HG02623 (cell line): Measurements from ENCODE around the gene ARHGAP1.

Experiments
- ATAC-seq: cut with Tn5 transposase; IDR thresholded peaks from one replicate; pipeline ENCODE4 v1.9.1; 2021; ENCODE audit warnings: moderate library complexity; ENCODE audit not compliant: unreplicated experiment

The ARHGAP1 gene

DNA sequence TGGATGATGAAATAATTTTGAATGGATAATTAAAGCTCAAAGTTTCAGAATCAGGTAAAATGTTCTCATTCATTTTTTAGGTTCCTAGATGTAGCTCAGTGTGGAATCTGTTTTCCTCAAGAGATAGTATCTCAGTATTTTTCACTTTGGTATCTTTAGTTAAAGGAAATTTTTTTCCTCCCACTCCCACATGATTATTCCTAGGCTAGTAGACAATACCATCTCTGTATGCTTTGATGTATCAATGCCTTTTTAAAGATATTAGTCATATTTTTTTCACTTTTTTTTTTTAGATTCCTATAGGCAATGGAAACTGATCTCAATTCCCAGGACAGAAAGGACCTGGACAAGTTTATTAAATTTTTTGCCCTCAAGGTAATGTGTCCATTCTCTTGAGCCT, 56.4 kb downstream of the ARHGAP1 start:
- ATAC-seq = no peak

DNA sequence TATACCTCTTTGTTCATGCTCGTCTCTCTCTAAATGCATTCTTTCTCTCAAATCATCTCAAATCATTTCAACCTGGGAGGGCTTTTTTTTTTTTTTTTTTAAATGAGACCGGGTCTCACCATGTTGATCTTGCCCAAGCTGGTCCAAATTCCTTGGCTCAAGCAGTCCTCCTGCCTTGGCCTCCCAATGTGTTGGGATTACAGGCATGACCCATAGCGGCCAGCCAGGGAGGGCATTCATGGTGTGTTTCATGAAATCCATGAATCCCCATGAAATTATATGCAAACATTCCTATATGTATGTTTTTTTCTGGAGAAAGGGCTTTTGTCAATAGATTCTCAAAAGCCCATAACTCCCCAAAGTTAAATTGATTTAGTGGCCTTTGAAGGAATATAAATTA, 56.9 kb downstream of the ARHGAP1 start:
- no peak for ATAC-seq

DNA sequence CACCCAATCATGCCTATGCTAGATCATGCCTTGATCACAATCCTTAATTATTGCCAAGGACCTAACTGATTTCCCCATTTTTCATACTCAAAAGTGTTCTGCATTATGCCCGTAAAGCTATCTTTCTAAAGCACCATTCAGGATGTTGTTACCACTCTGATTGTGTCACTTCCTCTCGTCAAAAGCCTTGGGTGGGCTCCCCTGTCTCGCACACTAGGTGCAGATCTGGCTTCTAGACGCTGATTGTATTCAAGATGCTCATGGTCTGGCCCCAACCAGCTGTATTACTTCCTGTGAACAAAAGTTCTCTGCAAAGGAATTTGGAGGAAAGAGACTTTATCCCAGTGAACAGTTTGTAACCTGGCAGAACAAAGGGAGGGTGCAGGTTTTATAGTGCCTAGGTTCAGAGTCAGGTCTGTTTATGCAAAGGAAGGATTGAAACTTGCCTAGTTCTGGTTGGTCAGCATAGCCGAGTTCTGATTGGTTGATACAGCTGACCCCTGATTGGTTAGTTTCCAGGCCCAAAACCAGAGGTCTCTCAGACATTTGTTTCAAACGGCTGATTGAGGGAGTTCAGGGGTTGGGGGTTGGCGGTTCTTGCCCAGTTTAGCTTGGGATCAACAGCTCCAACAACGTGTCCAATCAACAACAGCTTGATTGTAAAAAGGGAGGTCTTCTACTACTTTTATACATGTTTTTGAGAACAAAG, 57.6 kb downstream of the ARHGAP1 start:
- no peak for ATAC-seq

DNA sequence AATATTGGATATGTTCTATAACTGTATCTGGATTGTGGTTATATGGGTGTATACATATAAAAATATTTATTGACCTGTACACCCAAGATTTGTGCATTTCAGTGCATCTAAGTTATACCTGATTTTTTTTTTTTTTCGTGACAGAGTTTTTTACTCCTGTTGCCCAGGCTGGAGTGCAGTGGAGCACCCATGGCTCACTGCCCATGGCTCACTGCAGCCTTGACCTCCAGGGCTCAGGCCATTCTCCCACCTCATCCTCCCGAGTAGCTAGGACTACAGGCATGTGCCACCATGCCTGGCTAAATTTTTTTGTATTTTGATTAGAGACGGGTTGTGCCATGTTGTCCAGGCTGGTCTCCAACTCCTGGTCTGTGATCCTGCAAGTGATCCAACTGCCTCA, 58.8 kb downstream of the ARHGAP1 start:
- ATAC-seq = no peak

DNA sequence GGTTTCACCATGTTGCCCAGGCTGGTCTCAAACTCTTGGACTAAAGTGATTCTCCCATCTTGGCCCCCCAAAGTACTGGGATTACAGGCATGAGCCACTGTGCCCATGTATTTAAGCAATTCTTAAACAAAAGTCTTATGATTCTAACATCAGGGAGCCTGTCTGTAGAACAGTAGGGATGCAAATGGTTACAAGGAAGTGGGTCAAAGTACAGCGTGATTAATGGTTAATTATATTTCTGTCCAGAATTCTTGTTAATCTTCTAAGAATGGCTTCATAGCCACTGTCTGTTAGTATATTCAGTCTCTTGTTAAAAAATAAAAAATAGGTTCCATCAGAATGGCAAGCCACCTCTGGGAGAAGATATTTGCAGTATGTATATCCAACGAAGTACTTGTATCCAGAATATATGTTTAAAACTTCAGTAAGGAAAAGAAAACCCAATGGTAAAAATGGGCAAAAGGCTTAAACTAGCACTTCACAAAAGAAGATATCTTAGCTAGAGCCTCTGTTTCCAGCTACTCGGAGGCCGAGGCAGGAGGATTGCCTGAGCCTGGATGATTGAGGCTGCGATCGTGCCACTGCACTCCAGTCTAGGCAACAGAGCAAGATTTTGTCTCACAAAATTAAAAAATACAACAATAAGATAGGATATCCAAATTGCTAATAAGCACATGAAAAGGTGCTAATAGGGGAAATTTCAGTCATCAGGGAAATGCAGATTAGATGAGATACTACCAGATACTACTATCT, 60.2 kb downstream of the ARHGAP1 start:
- no peak for ATAC-seq

DNA sequence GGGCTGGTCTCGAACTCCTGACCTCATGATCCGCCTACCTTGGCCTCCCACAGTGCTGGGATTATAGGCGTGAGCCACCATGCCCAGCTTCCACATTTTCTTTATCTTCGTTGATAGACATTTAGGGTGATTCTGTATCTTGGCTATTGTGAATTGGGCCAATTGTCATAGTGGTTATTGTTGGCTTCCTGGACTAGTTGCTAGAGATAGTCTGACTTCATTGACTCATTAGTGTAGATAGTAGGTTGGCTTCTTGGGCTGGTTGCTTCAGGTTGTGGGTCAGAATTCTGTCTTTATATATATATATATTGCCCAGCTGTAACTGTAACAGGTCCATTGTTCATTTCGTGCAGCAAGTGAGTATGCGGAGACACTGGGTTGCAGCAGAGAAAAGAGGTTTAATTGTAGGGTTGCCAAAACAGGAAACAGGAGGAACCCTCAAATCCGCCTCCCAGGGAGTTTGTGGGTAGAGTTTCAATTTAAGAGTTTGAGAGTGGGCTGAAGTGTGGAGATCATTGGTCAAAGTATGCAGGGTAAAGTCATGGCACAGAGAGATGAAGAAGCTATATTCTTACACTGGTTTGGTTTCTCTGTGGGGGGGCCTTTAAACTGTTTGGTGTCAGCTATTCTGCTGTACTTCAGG, 61.1 kb downstream of the ARHGAP1 start:
- ATAC-seq = no peak

DNA sequence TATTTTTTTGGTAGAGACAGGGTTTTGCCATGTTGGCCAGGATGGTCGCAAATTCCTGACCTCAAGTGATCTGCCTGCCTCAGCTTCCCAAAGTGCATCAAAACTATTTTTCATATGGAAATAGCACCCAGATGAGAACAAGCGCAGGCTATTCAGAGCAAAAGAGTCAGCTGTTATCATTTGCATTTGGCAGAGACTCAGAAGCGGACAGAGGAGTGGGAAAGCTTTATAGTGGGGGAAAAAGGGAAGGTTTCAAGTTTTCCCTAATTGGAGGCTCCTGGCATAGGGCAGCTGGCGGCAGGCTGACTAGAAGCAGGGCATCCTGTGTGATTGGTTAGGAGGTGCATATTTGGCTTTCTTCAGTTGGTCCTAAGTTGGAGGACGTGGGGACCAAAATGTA, 62.9 kb downstream of the ARHGAP1 start:
- ATAC-seq = no peak

DNA sequence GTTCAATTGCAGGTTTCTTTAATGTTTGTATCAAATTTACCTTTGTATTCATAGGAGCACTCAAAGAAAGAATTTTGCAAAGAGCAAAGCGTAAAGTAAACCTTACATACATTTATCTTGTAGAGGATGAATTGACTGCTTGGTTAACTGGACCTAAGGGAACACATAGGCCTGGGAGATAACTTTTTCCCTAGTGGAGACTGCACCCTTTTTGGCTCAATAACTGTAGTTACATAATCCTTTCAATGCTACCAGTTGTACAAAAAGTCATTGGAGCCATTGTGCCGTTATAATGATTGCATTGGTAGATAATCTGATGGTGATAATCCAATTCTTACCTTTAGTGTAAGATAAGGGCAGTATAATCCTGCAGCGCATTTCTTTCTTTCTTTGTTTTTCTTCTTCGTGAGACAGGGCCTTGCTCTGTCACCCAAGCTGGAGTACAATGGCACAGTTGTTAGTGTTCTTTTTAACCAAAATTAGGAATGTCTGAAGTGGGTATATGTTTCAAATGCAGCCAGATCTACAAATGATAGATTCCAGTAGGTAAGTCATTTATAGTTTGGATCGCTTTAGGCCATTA, 64.8 kb downstream of the ARHGAP1 start:
- no peak for ATAC-seq

DNA sequence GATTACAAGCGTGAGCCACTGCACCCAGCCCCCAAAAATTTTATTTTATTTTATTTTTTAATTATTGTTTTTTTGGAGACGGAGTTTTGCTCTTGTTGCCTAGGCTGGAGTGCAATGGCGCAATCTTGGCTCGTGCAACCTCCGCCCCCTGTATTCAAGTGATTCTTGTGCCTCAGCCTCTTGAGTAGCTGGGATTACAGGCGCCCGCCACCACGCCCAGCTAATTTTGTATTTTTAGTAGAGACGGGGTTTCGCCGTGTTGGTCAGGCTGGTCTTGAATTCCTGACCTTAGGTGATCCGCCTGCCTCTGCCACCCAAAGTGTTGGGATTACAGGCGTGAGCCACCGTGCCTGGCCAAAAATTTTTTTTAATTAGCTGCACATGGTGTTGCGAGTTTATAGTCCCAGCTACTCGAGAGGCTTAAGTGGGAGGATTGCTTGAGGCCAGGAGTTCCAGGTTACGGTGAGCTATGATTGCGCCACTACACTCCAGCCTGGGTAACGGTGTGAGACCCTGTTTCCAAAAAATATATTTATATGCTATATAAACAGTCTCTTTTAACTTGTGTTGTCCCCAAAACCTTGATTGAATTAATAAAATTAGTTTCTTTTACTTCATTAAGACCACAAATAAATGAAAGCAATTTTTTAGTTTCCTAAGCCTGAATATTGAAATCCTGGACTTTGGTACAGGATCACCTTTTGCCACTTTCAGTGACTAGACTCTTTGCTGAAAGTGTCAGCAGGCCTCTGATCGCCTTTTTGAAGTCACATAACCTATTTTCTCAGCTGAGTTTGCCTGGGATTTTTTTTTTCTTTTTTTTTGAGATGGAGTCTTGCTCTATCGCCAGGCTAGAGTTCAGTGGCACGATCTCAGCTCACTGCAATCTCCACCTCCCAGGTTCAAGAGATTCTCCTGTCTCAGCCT, 66.9 kb downstream of the ARHGAP1 start:
- ATAC-seq = no peak

DNA sequence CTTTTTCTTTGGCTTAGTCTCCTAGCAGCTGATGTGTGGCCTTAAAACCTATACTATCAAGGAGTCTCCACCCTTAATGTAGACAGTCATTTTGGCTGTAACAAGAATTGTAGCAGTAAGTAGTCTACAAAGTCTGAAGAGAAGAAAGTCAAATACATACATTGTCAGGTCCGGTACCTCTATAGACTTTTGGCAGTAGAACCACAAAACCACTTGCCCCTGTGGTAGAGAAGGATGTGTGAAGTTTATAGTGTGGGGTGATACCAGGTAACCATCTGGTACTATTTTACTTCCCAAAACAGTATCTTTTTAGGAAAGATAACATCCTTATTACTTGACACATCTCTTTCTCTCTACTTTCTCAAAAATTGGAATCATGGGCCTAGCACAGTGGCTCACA, 67.9 kb downstream of the ARHGAP1 start:
- no peak for ATAC-seq

DNA sequence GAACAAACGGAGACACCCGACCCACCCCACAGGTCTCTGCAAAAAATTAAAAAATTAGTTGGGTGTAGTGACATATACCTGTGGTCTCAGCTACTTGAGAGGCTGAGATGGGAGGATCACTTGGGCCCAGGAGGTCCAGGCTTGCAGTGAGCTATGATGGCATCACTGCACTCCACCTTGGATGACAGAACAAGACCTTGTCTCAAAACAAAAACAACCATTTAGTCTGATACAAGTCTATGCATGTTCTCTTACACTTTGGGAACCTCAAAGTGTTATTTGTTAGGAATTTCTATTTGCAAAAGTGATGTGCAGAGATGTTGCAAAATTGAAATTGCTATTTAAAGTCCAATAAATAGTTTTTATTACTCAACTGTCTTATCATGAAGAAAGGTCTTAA, 68.7 kb downstream of the ARHGAP1 start:
- ATAC-seq = no peak

DNA sequence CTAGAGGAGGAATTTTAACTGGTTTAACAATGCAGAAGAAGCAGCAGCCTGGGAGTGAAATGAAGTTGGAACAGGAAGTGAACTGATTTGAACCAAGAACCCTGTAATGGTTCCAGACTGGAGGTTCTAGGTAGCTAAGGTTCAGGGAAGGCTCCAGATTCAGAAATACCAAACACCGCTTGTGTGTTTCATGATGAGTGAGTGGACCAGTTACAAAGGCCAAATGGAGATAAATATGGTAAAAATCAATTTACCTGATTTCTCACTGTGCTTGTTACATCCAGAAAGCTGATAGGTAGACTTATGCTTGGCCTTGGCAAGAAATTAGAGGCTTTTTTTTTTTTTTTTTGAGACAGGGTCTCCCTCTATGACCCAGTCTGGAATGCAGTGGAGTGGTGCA, 70.2 kb downstream of the ARHGAP1 start:
- no peak for ATAC-seq

DNA sequence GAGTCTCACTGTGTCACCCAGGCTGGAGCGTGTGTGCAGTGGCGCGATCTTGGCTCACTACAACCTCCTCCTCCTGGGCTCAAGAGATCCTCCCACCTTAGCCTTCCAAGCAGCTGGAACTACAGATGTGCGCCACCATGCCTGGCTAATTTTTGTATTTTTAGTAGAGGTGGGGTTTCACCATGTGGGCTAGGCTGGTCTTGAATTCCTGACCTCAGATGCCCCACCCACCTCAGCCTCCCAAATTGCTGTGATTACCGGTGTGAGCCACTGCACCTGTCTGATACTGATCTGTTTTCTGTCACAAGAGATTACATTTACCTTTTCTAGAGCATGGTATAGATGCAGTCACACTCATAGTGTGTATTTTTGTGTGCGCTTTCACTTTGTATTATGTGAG, 71.5 kb downstream of the ARHGAP1 start:
- ATAC-seq = no peak
